HG03558 (cell line): ENCODE measurements around the gene GPR78.

Experiments used
- ATAC-seq: cut with Tn5 transposase; IDR thresholded peaks from one replicate; pipeline ENCODE4 v1.9.1; 2021; ENCODE audit warnings: moderate number of reproducible peaks; ENCODE audit not compliant: unreplicated experiment; ENCODE audit errors: extremely low read depth

Gene GPR78

DNA sequence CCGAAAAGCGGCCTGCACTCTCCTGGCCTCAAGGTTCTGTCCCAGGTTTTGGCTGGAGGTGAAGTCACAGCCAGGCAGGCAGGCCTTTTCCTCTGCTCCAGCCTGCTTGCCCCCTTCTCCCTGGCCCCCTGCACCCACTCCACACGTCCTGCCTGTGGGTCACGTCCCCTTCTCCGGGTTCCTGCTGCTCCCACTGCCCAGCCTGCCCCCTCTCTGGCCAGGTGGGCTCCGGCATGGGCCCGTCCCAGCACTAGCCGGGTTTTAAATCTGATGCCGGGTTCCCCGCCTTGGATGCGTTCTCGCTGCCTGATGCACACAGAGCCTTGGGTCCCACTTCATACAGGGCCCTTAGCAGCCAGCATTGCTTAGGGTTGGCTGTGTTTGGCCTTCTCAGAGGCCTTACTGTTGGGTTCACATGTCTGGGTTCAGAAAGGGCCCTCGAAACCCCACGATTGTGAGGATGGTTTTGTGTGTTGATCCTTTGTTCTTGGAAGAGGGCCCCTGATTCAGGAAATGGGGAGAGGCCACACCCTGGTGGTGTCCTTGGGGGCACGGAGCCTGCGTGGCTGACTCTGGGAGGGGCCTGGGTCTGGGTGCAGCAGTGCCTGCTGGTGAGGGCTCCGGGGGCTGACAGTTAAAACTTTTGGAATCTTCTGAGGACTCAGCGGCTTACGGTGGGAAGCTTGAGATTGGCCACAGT lies 18.3 kb downstream of the GPR78 start:
- ATAC-seq, result no peak

DNA sequence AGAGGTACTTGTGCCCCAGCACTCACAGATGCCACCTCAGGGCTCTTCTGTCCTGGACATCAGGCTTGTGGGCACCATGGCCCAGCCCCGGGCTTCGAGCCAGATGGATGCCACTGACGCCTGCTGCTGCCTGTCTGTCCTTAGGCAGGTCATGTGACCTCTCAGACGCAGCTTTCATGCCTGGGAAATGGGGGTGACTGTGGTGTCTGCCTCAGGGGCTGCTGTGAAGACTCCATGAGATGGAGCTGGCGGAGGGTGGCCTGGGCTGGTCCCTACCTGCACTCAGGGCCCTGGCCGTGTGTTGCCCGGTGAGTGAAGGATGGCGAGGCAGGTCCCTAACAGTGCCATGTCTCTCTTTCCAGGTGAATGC lies 18.9 kb downstream of the GPR78 start:
- ATAC-seq, result no peak

- no peak for ATAC-seq
Measured at GRCh38 chr4:8599657-8600056, 19.5 kb downstream of the GPR78 start.

DNA sequence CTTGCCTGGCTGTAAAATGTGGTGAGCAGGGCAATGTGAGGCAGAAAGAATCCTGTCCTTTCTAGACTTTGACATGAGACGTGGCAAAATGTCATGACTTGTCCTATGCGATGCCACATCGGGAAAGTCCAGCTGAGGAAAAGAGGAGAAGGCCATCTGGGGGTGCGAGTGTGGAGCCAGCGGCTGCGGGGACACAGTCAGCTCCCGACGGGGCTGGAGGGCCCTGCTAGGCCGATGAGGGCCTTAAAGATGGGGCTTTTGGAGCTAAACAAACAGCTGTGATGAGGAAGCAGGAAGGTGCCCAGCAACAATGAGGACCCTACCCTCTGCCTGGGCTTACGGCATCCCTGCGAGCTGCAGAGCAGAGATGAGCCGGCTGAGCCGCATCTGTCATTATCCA lies 20.1 kb downstream of the GPR78 start:
- no peak for ATAC-seq

GRCh38 chr4:8600686-8601085 lies 20.5 kb downstream of the GPR78 start:
- no peak for ATAC-seq

DNA sequence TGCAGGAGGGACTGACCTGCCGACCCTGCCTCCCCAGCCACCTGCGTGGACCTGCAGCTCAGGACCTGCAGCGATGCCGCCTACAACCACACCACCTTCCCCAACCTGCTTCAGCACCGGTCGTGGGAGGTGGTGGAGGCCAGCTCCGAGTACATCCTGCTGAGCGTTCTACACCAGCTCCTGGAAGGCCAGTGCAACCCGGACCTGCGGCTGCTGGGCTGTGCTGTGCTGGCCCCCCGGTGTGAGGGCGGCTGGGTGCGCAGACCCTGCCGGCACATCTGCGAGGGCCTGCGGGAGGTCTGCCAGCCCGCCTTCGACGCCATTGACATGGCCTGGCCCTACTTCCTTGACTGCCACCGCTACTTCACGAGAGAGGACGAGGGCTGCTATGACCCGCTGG lies 20.9 kb downstream of the GPR78 start:
- ATAC-seq, result no peak

GRCh38 chr4:8601556-8601955 lies 21.4 kb downstream of the GPR78 start:
- no peak for ATAC-seq

- no peak for ATAC-seq
Measured at GRCh38 chr4:8602686-8603430, 22.7 kb downstream of the GPR78 start.

- ATAC-seq, result no peak
Measured at GRCh38 chr4:8603931-8604330, 23.7 kb downstream of the GPR78 start.

DNA sequence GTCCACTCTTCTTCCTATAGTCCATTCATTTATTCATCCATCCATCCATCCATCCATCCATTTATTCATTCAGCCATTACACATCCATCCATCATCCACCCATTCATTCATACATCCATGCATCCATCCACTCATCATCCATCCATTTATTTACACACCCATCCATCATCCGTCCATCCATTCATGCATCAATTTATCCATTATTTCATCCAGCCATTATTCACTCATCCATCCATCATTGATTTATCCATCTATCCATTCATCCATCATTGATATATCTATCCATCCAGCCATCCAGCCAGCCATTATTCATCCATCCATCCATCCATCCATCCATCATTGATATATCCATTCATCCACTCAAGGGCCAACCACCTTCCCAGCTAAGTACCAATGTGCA lies 25.1 kb downstream of the GPR78 start:
- no peak for ATAC-seq

DNA sequence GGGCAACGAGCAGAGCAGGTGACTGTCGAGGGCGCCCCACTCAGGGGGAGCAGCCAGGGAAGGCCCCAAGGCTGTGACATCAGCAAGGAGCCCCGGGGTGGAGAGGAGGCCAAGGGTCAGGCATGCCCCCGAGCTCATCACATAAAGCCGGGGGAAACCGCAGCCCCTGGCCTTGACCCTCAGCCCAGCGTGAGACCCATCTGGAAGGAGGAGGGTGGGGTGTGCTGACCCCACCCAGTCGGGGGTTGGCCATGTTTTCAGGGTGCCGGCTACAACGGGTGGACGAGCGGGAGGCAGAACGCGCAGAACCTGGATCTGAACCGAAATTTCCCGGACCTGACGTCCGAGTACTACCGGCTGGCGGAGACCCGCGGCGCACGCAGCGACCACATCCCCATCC lies 26.3 kb downstream of the GPR78 start:
- no peak for ATAC-seq

- no peak for ATAC-seq
Measured at GRCh38 chr4:8606966-8607365, 26.8 kb downstream of the GPR78 start.

DNA sequence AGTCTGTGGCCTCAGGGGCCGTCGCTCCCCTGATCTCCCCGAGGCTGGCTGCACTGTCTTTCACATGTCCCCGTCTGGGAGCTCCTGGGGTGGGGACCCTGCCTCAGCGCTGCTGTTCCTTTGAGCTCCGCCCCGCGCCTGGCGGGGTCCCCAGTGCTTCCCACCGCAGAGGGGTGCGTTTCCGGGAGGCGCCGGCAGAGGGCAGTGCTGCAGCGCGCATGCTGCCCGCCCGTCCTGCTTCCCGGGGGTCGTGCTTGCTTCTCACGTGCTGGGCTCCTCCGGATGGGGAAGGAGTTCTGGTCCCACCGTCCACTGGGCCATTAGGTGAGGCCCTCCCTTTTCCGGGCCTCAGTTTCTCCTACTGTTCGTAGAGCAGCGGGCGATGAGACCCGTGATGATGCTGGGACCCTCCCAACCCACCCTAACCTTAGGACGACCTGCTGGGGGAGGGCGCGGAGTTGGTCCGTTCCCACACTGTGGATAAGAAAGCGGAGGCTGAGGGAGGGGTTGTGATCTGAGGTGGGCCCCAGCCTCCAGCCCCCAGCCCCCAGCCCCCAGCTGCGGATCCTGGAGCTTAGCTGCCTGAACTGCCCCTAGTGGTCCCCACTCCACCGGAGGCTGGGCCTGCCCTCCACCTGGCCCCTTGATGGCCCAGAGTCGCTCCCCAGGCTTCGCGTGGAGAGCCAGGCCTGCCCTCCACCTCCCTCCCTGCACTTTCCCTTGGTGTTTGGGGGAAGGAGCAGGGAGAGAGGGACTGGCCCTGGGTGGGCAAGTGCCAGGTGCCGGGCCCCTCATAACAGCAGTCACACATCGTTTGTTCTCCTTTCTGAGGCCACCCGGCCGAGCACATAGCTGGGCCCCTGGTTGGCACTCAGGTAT lies 27.6 kb downstream of the GPR78 start:
- no peak for ATAC-seq

DNA sequence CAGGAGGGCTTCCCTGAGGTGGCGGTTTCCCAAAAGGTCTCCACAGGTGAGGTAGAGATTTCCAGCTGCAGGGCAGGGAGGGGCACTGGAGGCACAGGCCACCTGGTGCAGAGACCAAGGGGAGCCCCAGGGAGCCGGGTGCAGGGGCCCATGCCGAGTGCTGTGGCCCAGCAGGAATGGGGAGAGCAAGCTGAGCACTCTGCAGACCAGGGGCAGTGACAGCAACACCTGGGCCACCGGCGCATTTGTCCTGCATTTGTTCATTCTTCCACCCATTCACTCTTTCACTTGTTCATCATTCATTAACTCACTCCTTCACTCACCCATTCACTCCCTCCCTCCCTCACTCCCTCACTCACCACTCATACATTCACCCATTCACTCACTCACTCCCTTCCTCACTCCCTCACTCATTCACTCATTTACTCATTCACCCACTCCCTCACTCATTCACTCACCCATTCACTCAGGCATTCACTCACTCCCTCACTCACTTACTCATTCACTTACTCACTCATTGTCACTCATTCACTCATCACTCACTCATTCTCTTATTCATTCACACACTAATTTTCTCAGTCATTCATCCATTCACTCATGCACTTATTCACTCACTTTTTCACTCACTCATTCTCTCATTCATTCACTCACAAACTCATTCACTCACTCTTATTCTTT lies 28.7 kb downstream of the GPR78 start:
- no peak for ATAC-seq

GRCh38 chr4:8609406-8609805 lies 29.2 kb downstream of the GPR78 start:
- no peak for ATAC-seq

- ATAC-seq, result no peak
Measured at GRCh38 chr4:8609824-8610350, 29.7 kb downstream of the GPR78 start.

- no peak for ATAC-seq
Measured at GRCh38 chr4:8610858-8611616, 30.8 kb downstream of the GPR78 start.

GRCh38 chr4:8612646-8613045 lies 32.5 kb downstream of the GPR78 start:
- ATAC-seq, result no peak
